Measurements from ENCODE around the gene LEMD2. TPM values are rescaled to one million over a fixed set of nuclear protein-coding genes. Genes with fewer than 3 reads are reported as not detected.
A peak's percentile ranks its signal among the peaks of the same experiment; 100 is the strongest.

LEMD2 gene
- total RNA-seq, 1 experiment from 2014 or later, result 78.7 TPM

DNA sequence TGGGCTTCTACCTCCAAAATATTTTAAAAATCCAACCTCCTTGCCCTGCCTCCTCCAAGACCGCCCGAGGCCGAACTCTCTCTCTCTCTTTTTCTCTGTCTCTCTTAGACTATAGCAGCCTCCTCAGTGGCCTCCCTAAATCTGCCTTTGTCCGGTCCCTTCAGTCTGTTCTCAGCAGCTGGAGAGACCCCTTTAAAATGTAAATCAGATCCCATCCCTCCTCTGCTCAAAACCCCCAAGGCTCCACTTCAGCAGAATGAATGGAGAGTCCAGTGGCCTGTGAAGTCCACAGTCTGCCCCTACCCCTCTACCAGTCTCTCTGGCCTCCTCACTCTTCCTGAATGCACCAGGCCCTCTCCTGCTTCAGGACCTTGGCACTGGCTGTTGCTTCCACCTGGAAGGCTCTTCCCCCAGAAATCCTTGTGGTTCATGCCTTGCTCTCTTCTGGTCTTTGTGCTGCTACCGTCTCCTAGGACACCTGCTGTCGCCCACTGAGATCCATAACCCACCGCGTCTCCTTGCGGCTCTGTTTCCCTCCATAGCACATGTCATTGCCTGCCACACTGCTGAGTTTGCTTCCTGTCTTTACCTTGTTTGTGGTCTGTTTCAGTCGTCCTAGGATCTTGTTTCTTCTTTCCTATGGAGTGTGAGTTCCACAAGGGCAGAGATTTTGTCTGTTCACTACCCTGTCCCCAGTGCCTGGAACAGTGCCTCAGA, 8.9 kb upstream of the LEMD2 start:
- peaks cover 4% of the 10 kb centered on the region; the same call in 1 of the 2 replicates for H3K4me1 ChIP-seq (replicated peaks)

DNA sequence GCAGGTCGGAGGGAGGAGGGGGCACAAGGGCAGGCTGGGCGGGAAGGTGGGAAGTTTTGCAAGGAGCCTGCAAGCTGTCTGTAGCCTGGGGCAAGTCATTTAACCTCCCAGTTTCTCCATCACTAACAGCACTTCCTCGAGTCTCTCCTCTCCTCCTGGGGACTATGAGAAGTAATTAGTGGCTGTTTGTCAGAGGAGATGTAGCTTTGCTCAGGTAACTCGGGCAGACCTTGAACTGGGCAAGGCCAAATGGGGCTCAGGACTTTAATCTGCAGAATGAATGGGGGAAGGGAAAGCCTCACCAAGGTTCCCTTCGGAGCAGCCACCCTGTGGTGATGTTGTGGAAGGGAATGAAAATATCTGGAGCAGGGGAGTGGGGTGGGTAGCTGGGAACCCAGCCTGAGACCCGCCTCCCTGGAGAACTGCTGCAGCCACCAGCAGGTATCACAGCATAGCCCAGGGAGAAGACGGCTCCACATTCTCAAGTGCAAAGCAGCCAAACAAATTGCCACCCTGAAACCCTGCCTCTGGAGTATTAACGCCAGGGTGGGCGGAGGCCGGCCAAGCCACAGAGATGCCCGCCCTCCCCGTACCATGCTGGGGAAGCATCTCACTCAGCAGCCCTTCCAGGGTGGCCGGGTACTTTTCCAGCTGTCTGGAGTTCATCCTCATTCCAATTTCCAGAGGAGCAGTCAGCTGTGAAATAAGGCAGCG, 6.1 kb upstream of the LEMD2 start:
- Histone ChIP-seq H3K4me1 (replicated peaks) (peaks cover 4% of the 10 kb centered on the region; the same call in 1 of the 2 replicates), H3K9me3 (replicated peaks) (no peaks in the 10 kb centered on the region), H3K27ac (no peak overlapping the region), H3K4me3 (no peak overlapping the region), H3K27me3 (replicated peaks) (no peaks in the 10 kb centered on the region), H3K36me3 (no peaks in the 10 kb centered on the region)
- no peak for DNase-seq (ENCODE audit: low read depth in 1 of 2, low spot score in 2 of 2)

More for the DNA sequence above, 8.9 kb upstream of the LEMD2 start:
- no peak for DNase-seq (ENCODE audit: low read depth in 1 of 2, low spot score in 2 of 2)
- Histone ChIP-seq H3K27me3 (replicated peaks) (no peaks in the 10 kb centered on the region), H3K27ac (no peak overlapping the region), H3K9me3 (replicated peaks) (no peaks in the 10 kb centered on the region), H3K36me3 (no peaks in the 10 kb centered on the region), H3K4me3 (no peak overlapping the region)

GRCh38 chr6:33792981-33793380, 4.1 kb upstream of the LEMD2 start:
- no peak for DNase-seq (ENCODE audit: low read depth in 1 of 2, low spot score in 2 of 2)
- no peak overlapping the region for H3K27ac ChIP-seq
- peaks cover 17% of the 10 kb centered on the region for H3K4me1 ChIP-seq (replicated peaks)
- H3K9me3 ChIP-seq (replicated peaks), result no peaks in the 10 kb centered on the region
- H3K36me3 ChIP-seq, result peaks cover 10% of the 10 kb centered on the region
- no peaks in the 10 kb centered on the region for H3K27me3 ChIP-seq (replicated peaks)
- H3K4me3 ChIP-seq, result no peak overlapping the region

GRCh38 chr6:33791620-33792019, 2.7 kb upstream of the LEMD2 start:
- H3K27ac ChIP-seq, result no peak overlapping the region
- no peaks in the 10 kb centered on the region for H3K9me3 ChIP-seq (replicated peaks)
- H3K27me3 ChIP-seq (replicated peaks), result no peaks in the 10 kb centered on the region
- H3K4me3 ChIP-seq, result no peak overlapping the region
- H3K36me3 ChIP-seq, result peaks cover 23% of the 10 kb centered on the region
- no peak for DNase-seq (ENCODE audit: low read depth in 1 of 2, low spot score in 2 of 2)
- H3K4me1 ChIP-seq (replicated peaks), result peaks cover 30% of the 10 kb centered on the region

DNA sequence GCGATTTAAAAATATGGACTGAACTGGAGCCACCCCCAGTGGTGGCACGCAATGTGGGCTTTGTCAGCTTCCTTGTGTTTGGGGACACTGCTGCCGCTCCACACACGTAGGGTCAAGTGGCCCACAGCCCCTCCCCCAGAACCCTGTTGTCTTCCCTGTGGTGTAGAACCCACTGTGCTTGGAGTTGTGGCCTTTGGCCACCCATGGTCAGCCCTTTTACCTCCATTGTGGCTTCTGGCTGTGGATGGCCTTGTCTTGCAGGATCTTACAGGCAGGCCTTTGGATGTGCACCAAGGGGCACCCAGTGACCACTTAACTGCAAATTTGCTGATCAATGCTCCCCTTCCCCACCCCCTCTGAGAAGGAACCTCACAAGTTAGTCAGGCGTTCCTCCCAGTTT, 2.0 kb upstream of the LEMD2 start:
- no peak for DNase-seq (ENCODE audit: low read depth in 1 of 2, low spot score in 2 of 2)
- peaks cover 28% of the 10 kb centered on the region for H3K36me3 ChIP-seq
- no peaks in the 10 kb centered on the region for H3K27me3 ChIP-seq (replicated peaks)
- H3K4me3 ChIP-seq, result no peak overlapping the region
- no peaks in the 10 kb centered on the region for H3K9me3 ChIP-seq (replicated peaks)
- H3K27ac ChIP-seq, result no peak overlapping the region
- H3K4me1 ChIP-seq (replicated peaks), result peaks cover 37% of the 10 kb centered on the region

DNA sequence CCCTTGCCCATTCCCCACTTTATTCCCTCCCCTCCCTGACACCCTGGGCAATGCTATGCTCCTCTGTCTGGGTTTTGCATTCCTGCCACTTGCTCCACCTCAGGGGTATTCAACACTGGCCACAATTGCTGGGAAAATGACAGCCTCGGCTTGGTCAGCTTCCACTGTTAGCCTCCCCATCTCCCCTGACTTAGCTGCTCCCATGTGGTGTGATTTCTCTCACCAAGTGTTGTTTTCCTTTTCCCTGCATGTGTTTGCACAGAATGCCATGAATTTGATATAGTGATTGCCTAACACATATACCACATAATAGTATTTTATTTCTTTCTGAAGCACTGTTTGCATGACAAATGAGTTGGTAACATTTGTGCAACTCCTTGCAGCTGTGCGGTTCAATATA, 1.4 kb upstream of the LEMD2 start:
- H3K4me1 ChIP-seq (replicated peaks), result peaks cover 43% of the 10 kb centered on the region
- no peaks in the 10 kb centered on the region for H3K9me3 ChIP-seq (replicated peaks)
- H3K27ac ChIP-seq, result no peak overlapping the region
- no peak overlapping the region for H3K4me3 ChIP-seq
- H3K27me3 ChIP-seq (replicated peaks), result no peaks in the 10 kb centered on the region
- no peak for DNase-seq (ENCODE audit: low read depth in 1 of 2, low spot score in 2 of 2)
- peaks cover 33% of the 10 kb centered on the region for H3K36me3 ChIP-seq

DNA sequence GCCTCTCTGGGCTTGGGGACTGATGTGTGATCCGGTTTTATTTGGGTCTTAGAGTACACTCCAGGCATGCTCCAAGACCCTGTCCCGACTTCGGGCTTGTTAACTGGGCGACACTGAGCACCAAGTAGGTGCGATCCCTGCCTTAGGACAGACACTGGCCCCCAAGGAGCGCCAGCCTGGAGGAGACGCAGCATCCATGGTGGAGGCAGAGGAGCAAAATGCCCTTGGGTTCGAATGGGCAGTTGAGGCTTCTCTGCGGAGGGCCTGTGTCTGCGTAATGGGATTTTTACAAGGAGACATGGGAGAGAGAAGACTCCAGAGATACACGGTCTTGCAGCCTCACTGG, 593 bp upstream of the LEMD2 start:
- DNase-seq (ENCODE audit: low read depth in 1 of 2, low spot score in 2 of 2), result no peak
- no peaks in the 10 kb centered on the region for H3K27me3 ChIP-seq (replicated peaks)
- H3K36me3 ChIP-seq, result peaks cover 42% of the 10 kb centered on the region
- peak overlapping the region; percentile 77 for H3K4me3 ChIP-seq
- 0 out of 2 replicates have a peak overlapping the region, but pooled peaks have one; percentile 4 for H3K27ac ChIP-seq
- H3K9me3 ChIP-seq (replicated peaks), result no peaks in the 10 kb centered on the region
- peaks cover 43% of the 10 kb centered on the region for H3K4me1 ChIP-seq (replicated peaks)

GRCh38 chr6:33787954-33788693, 806 bp downstream of the LEMD2 start:
- peak overlapping the region; percentile 77 for H3K4me3 ChIP-seq
- peaks cover 48% of the 10 kb centered on the region for H3K4me1 ChIP-seq (replicated peaks)
- no peaks in the 10 kb centered on the region for H3K9me3 ChIP-seq (replicated peaks)
- peaks cover 53% of the 10 kb centered on the region for H3K36me3 ChIP-seq
- no peaks in the 10 kb centered on the region for H3K27me3 ChIP-seq (replicated peaks)
- peak overlapping the region; percentile 83 for H3K27ac ChIP-seq
- peak; percentile 84 for DNase-seq (ENCODE audit: low read depth in 1 of 2, low spot score in 2 of 2)

- H3K27me3 ChIP-seq (replicated peaks), result no peaks in the 10 kb centered on the region
- peak in 1 of 2 experiments; percentile 25 for DNase-seq (ENCODE audit: low read depth in 1 of 2, low spot score in 2 of 2)
- H3K9me3 ChIP-seq (replicated peaks), result no peaks in the 10 kb centered on the region
These were observed 1.5 kb downstream of the LEMD2 start for GRCh38 chr6:33787346-33787953.

DNA sequence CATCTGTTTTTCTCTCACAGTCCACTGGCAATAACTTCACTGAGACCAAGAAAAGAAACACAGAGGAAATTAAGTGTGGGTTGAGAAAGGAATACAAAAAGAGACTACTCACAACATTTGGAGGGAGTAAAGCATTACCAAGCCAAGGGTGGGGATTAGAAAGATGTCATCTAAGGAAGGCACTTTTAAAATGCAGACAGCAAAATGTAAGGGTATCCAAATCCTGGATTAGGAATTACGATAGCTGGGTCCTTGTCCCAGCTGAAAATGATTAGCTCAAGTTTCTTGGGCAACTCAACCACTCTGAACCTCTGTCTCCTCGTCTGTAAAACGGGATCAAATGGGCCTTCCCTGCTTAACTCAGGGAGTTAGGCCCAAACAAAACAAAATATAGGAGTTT, 2.2 kb downstream of the LEMD2 start:
- Histone ChIP-seq H3K27ac (peak overlapping the region; percentile 83), H3K4me3 (no peak overlapping the region)

More at GRCh38 chr6:33787346-33787953, 1.5 kb downstream of the LEMD2 start:
- Histone ChIP-seq H3K4me3 (peak overlapping the region; percentile 77), H3K27ac (peak overlapping the region; percentile 83), H3K4me1 (replicated peaks) (peaks cover 54% of the 10 kb centered on the region), H3K36me3 (peaks cover 60% of the 10 kb centered on the region)

GRCh38 chr6:33785778-33786177, 3.2 kb downstream of the LEMD2 start:
- no peaks in the 10 kb centered on the region for H3K27me3 ChIP-seq (replicated peaks)
- DNase-seq (ENCODE audit: low read depth in 1 of 2, low spot score in 2 of 2), result peak in 1 of 2 experiments; percentile 31
- peaks cover 68% of the 10 kb centered on the region for H3K36me3 ChIP-seq
- H3K4me1 ChIP-seq (replicated peaks), result peaks cover 71% of the 10 kb centered on the region
- H3K27ac ChIP-seq, result peak overlapping the region; percentile 21
- H3K4me3 ChIP-seq, result no peak overlapping the region
- H3K9me3 ChIP-seq (replicated peaks), result no peaks in the 10 kb centered on the region

More for the DNA sequence above, 2.2 kb downstream of the LEMD2 start:
- Histone ChIP-seq H3K9me3 (replicated peaks) (no peaks in the 10 kb centered on the region), H3K36me3 (peaks cover 67% of the 10 kb centered on the region), H3K27me3 (replicated peaks) (no peaks in the 10 kb centered on the region), H3K4me1 (replicated peaks) (peaks cover 62% of the 10 kb centered on the region)
- no peak for DNase-seq (ENCODE audit: low read depth in 1 of 2, low spot score in 2 of 2)

GRCh38 chr6:33784787-33785186, 4.1 kb downstream of the LEMD2 start:
- DNase-seq (ENCODE audit: low read depth in 1 of 2, low spot score in 2 of 2), result no peak
- peaks cover 80% of the 10 kb centered on the region for H3K4me1 ChIP-seq (replicated peaks)
- no peaks in the 10 kb centered on the region for H3K27me3 ChIP-seq (replicated peaks)
- H3K27ac ChIP-seq, result no peak overlapping the region
- peaks cover 78% of the 10 kb centered on the region for H3K36me3 ChIP-seq
- H3K9me3 ChIP-seq (replicated peaks), result no peaks in the 10 kb centered on the region
- no peak overlapping the region for H3K4me3 ChIP-seq

GRCh38 chr6:33783781-33784520, 5.0 kb downstream of the LEMD2 start:
- no peaks in the 10 kb centered on the region for H3K9me3 ChIP-seq (replicated peaks)
- H3K27ac ChIP-seq, result no peak overlapping the region
- no peaks in the 10 kb centered on the region for H3K27me3 ChIP-seq (replicated peaks)
- peaks cover 86% of the 10 kb centered on the region for H3K36me3 ChIP-seq
- H3K4me1 ChIP-seq (replicated peaks), result peaks cover 77% of the 10 kb centered on the region
- no peak overlapping the region for H3K4me3 ChIP-seq
- no peak for DNase-seq (ENCODE audit: low read depth in 1 of 2, low spot score in 2 of 2)
